HepG2 (cell line): Measurements from ENCODE around the gene GJA10. TPM values are rescaled to one million over a fixed set of nuclear protein-coding genes. Genes with fewer than 3 reads are reported as not detected.
A peak's percentile ranks its signal among the peaks of the same experiment; 100 is the strongest.

Experiments
- ATAC-seq: fragments of 200-7000 bp; cut with Tn5 transposase; 3 replicates; pipeline ENCODE4 v1.9.1; 2020; ENCODE audit warnings: mild to moderate bottlenecking, moderate library complexity
- BruUV-seq: library from RNA; stranded (reverse); fragments of 400-500 nt; replicated peaks from 2 replicates; lab custom pipeline; 2021; lab: Mats Ljungman, UMichigan
- CTCF ChIA-PET: fragments of 300-600 bp; formaldehyde crosslinking; extraction: SDS; loops from one replicate; lab custom pipeline; 2021; ENCODE audit warnings: low total read pairs, inconsistent platforms, low intra/inter-chr PET ratio; lab: Yijun Ruan, JAX
- POLR2A ChIA-PET: fragments of 350-600 bp; sonication (Branson Sonifier 250); formaldehyde crosslinking; loops from one replicate; lab custom pipeline; 2020; ENCODE audit warnings: antibody characterized with exemption, inconsistent platforms; lab: Yijun Ruan, JAX
- DNase-seq: peaks from one replicate; pipeline ENCODE4 v3.0.0-alpha.2; 2015; ENCODE audit warnings: low spot score
- FAIRE-seq: peaks from 3 replicates; lab custom pipeline; 2011; peaks lifted over from hg19 to GRCh38; lab: Jason Lieb, UNC
- H2AFZ ChIP-seq: one replicate; pipeline ENCODE4 v1.6.1; 2011; ENCODE audit warnings: low read length, inconsistent platforms
- H3K27ac ChIP-seq: fragments of 300-600 bp; 3 replicates; pipeline ENCODE4 v1.8.0; 2011; ENCODE audit warnings: mixed run types, mild to moderate bottlenecking, mixed read lengths, low read length, inconsistent platforms; ENCODE audit not compliant: insufficient read depth; ENCODE audit errors: extremely low read length
- H3K27me3 ChIP-seq, 2 experiments: fragments of 200-600 bp in 1 of 2; 2 replicates in 1 of 2; 3 replicates in 1 of 2; pipeline versions ENCODE4 v1.6.0 to v1.8.0; 2011; ENCODE audit warnings: low read length in 2 of 2, mild to moderate bottlenecking in 2 of 2, moderate library complexity in 2 of 2, inconsistent platforms in 1 of 2; ENCODE audit not compliant: insufficient read depth in 2 of 2, control insufficient read depth in 1 of 2
- H3K36me3 ChIP-seq, 2 experiments: fragments of 200-600 bp in 1 of 2; replicated peaks in 1 of 2; 2 replicates in 1 of 2; 3 replicates in 1 of 2; pipeline versions ENCODE4 v1.5.1 to v1.8.0; 2011; ENCODE audit warnings: low read length in 2 of 2, inconsistent platforms in 1 of 2; ENCODE audit not compliant: insufficient read depth in 2 of 2, control insufficient read depth in 1 of 2
- H3K4me1 ChIP-seq: 2 replicates; pipeline ENCODE4 v1.5.1; 2012; ENCODE audit warnings: low read length, inconsistent platforms; ENCODE audit not compliant: insufficient read depth
- H3K4me2 ChIP-seq: 2 replicates; pipeline ENCODE4 v1.6.0; 2011; ENCODE audit warnings: low read depth, low read length, inconsistent platforms
- H3K4me3 ChIP-seq, 3 experiments: fragments of 200-600 bp in 1 of 3; sonication (generic), shearing (Covaris generic) in 1 of 3; replicated peaks in 1 of 3; 2 replicates each; pipeline ENCODE4 v1.5.1; 2011 to 2016; ENCODE audit warnings: low read length in 3 of 3, inconsistent platforms in 2 of 3, low read depth in 2 of 3, mild to moderate bottlenecking in 2 of 3, control low read depth in 1 of 3, mixed read lengths in 1 of 3; ENCODE audit not compliant: insufficient read depth in 1 of 3
- H3K79me2 ChIP-seq: one replicate; pipeline ENCODE4 v1.6.1; 2011; ENCODE audit warnings: low read length, inconsistent platforms; ENCODE audit not compliant: insufficient read depth
- H3K9ac ChIP-seq: 2 replicates; pipeline ENCODE4 v1.6.0; 2011; ENCODE audit warnings: mild to moderate bottlenecking, low read depth, low read length, inconsistent platforms; ENCODE audit not compliant: insufficient read depth
- H3K9me3 ChIP-seq: 2 replicates; pipeline ENCODE4 v1.5.1; 2012; ENCODE audit warnings: mild to moderate bottlenecking, low read length
- H4K20me1 ChIP-seq: 2 replicates; pipeline ENCODE4 v1.6.0; 2011; ENCODE audit warnings: inconsistent platforms, mild to moderate bottlenecking, low read length, moderate library complexity; ENCODE audit not compliant: insufficient read depth
- FOXK2 ChIP-seq: fragments of 450-650 bp; IDR thresholded peaks from 2 replicates; pipeline ENCODE4 v1.6.1; 2016
- HDAC1 ChIP-seq: sonication (generic); formaldehyde crosslinking; IDR thresholded peaks from 2 replicates; pipeline ENCODE4 v1.5.1; 2020; ENCODE audit warnings: mild to moderate bottlenecking, missing genetic modification reagents
- MAFG ChIP-seq: sonication (generic); formaldehyde crosslinking; IDR thresholded peaks from 2 replicates; pipeline ENCODE4 v1.5.1; 2020; ENCODE audit warnings: mild to moderate bottlenecking, missing genetic modification reagents
- NFE2L2 ChIP-seq: fragments of 150-350 bp; IDR thresholded peaks from 2 replicates; pipeline ENCODE4 v1.6.1; 2014; ENCODE audit warnings: low read length
- USF2 ChIP-seq, 2 experiments: sonication (generic) in 1 of 2; formaldehyde crosslinking in 1 of 2; IDR thresholded peaks; 2 replicates each; pipeline versions ENCODE4 v1.5.1 to v1.6.1; 2011 to 2020; ENCODE audit warnings: borderline replicate concordance in 1 of 2, low read depth in 1 of 2, low read length in 1 of 2, mild to moderate bottlenecking in 1 of 2, missing genetic modification reagents in 1 of 2, moderate library complexity in 1 of 2
- ZFP37 ChIP-seq: sonication (generic); formaldehyde crosslinking; IDR thresholded peaks from 2 replicates; pipeline ENCODE4 v1.4.0; 2020; ENCODE audit warnings: missing genetic modification reagents, borderline replicate concordance
- ZNF687 ChIP-seq: sonication (generic); formaldehyde crosslinking; IDR thresholded peaks from 2 replicates; pipeline ENCODE4 v1.5.1; 2020; ENCODE audit warnings: mild to moderate bottlenecking, missing genetic modification reagents, moderate library complexity
- ZNF784 ChIP-seq: sonication (generic); formaldehyde crosslinking; IDR thresholded peaks from 2 replicates; pipeline ENCODE4 v1.5.1; 2020; ENCODE audit warnings: missing genetic modification reagents, mild to moderate bottlenecking, borderline replicate concordance
- WGBS: methylation state at CpG from one replicate; pipeline ENCODE4 v1.1.6; 2017; ENCODE audit warnings: low lambda C conversion rate; 5-methylcytosine and 5-hydroxymethylcytosine counted together
- in situ Hi-C: cut with HindIII; loops from 2 replicates; pipeline ENCODE4 v1.10.0; 2017; ENCODE audit warnings: low pct_unique_long_range_greater_than_20kb; ENCODE audit not compliant: extremely low pct_ligation_motif_present
- intact Hi-C: fragments of 100-400 bp; cut with micrococcal nuclease; formaldehyde crosslinking; loops from one replicate; pipeline ENCODE4 v1.10.0; 2022; ENCODE audit not compliant: unreplicated experiment
- polyA plus RNA-seq, 8 experiments: library from polyadenylated mRNA; depleted of rRNA in 3 of 8; stranded (reverse) in 7 of 8; unstranded in 1 of 8; fragments of >200 nt; fragmentation: Illumina TruSeq in 4 of 8; extraction: Trizol in 4 of 8; gene quantifications; 2 replicates each; pipeline versions ENCODE4 v1.2.1 to v1.2.3, GENCODE V29; 2011 to 2016; ENCODE audit warnings: low read depth in 4 of 8, missing spikeins in 1 of 8, mixed read lengths in 1 of 8; ENCODE audit not compliant: insufficient read depth in 1 of 8
- total RNA-seq, 5 experiments: library from RNA; depleted of rRNA; stranded (reverse); fragments of >200 nt; fragmentation: Illumina TruSeq; extraction: Trizol; gene quantifications; 2 replicates each; pipeline ENCODE4 v1.2.3, GENCODE V29; 2016; ENCODE audit warnings: low read depth in 1 of 5
- TF ChIP-seq, protein P1 (sequence below): IDR thresholded peaks from 2 replicates; pipeline ENCODE4 v1.6.1; 2016
- TF ChIP-seq, protein P2 (sequence below): sonication (generic); formaldehyde crosslinking; IDR thresholded peaks from 2 replicates; pipeline ENCODE4 v1.4.0; 2020; ENCODE audit warnings: missing genetic modification reagents

The GJA10 gene
- total and polyA plus RNA-seq, 2 of the 13 experiments (the other 11 are each of a cell fraction or from before 2014, with no cell fraction given), result not detected

GRCh38 chr6:89886378-89887120, 7.7 kb upstream of the GJA10 start (continued):
- TF ChIP-seq USF2 (IDR thresholded peaks at IDR 0.05; ENCODE audit: low read depth, low read length) (no peak), USF2 (CRISPR knock-in tag; IDR thresholded peaks at IDR 0.05; ENCODE audit: borderline replicate concordance) (no peak), MAFG (CRISPR knock-in tag) (no peak), NFE2L2 (no peak), FOXK2 (no peak)
- TF ChIP-seq, protein P1, sequence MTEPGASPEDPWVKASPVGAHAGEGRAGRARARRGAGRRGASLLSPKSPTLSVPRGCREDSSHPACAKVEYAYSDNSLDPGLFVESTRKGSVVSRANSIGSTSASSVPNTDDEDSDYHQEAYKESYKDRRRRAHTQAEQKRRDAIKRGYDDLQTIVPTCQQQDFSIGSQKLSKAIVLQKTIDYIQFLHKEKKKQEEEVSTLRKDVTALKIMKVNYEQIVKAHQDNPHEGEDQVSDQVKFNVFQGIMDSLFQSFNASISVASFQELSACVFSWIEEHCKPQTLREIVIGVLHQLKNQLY (CRISPR knock-in tag), result no peak

DNA sequence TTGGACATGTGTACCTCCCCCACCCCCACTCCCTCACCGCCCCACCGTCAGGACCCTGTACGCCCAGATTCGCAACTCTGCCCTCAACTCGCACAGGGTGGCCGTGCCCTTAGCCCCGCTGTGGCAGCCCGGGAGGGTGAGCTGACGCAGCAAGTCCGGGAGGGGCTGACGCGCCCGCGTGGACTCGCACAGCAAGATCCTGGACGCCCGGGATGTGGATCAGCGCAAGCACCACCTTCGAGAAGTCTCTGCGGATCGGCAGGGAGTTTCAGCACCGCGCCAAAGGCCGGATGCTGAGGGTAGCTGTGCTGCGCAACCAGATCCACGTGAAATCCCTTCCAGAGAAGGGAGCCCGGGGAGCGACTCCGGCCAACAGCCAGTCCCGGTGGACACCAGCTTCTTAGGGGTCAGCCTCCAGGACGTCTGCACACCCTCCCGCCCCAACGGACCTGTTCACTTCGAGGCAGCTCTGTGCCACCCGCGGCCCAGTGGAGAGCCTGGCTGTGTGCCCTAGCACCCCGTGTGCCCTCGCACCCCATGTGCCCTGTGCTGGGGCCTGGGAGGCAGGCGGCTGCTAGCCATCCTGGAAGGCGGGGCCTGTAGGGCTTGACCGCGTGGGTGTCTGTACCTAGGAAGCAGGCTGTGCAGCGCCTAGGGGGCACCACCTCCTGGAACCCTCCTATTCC, 6.7 kb upstream of the GJA10 start:
- H3K4me3 ChIP-seq, result peak overlapping the region in 1 of 3 experiments; percentile 16; a peak in 1 of 6 replicates
- H3K79me2 ChIP-seq, result no peaks in the 10 kb centered on the region
- ChIA-PET CTCF (no interaction called here), POLR2A (no interaction called here)
- no peak overlapping the region for H2AFZ ChIP-seq
- H3K36me3 ChIP-seq, result no peaks in the 10 kb centered on the region
- H3K4me2 ChIP-seq, result peak overlapping the region; percentile 39
- ATAC-seq, result peak; percentile 82
- peaks cover 1 to 21% of the 10 kb centered on the region in 2 experiments; a peak in 3 of 5 replicates for H3K27me3 ChIP-seq
- H4K20me1 ChIP-seq, result no peaks in the 10 kb centered on the region
- H3K9me3 ChIP-seq, result no peaks in the 10 kb centered on the region
- DNase-seq, result no peak
- no peak overlapping the region for H3K27ac ChIP-seq
- FAIRE-seq, result no peak
- intact Hi-C loops (no loop called here), in situ Hi-C loops (no loop called here)
- BruUV-seq, result no TSS peak
- peaks cover 17% of the 10 kb centered on the region for H3K4me1 ChIP-seq
- 28% methylated on average over 22 of the region's 43 CpGs for WGBS
- H3K9ac ChIP-seq, result no peak overlapping the region
- TF ChIP-seq ZFP37, result no peak
- TF ChIP-seq ZNF687 (CRISPR knock-in tag), result peak; percentile 46
- no peak for TF ChIP-seq ZNF784
- TF ChIP-seq, protein P2, sequence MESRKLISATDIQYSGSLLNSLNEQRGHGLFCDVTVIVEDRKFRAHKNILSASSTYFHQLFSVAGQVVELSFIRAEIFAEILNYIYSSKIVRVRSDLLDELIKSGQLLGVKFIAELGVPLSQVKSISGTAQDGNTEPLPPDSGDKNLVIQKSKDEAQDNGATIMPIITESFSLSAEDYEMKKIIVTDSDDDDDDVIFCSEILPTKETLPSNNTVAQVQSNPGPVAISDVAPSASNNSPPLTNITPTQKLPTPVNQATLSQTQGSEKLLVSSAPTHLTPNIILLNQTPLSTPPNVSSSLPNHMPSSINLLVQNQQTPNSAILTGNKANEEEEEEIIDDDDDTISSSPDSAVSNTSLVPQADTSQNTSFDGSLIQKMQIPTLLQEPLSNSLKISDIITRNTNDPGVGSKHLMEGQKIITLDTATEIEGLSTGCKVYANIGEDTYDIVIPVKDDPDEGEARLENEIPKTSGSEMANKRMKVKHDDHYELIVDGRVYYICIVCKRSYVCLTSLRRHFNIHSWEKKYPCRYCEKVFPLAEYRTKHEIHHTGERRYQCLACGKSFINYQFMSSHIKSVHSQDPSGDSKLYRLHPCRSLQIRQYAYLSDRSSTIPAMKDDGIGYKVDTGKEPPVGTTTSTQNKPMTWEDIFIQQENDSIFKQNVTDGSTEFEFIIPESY (CRISPR knock-in tag), result 0 out of 2 replicates have a peak, but pooled peaks have one; percentile 4
- no peak for TF ChIP-seq HDAC1
